KMS-11 (cell line): ENCODE data around the gene ZNF697.
A peak's percentile ranks its signal among the peaks of the same experiment; 100 is the strongest.

Experiments used
- H2AFZ ChIP-seq: fragments of 200-600 bp; sonication (generic); 2 replicates; pipeline ENCODE4 v1.6.1; 2016; ENCODE audit warnings: antibody characterized with exemption, mixed run types, low read depth
- H3K27ac ChIP-seq: fragments of 200-600 bp; sonication (generic); 2 replicates; pipeline ENCODE4 v1.6.1; 2016; ENCODE audit warnings: mild to moderate bottlenecking, mixed run types
- H3K27me3 ChIP-seq: fragments of 200-600 bp; sonication (generic); 2 replicates; pipeline ENCODE4 v1.6.1; 2017; ENCODE audit warnings: mild to moderate bottlenecking, low read depth, mixed run types, moderate library complexity; ENCODE audit not compliant: insufficient read depth
- H3K36me3 ChIP-seq: fragments of 200-600 bp; sonication (generic); 2 replicates; pipeline ENCODE4 v1.6.1; 2017; ENCODE audit warnings: mild to moderate bottlenecking, mixed run types; ENCODE audit not compliant: insufficient read depth
- H3K4me1 ChIP-seq: fragments of 200-600 bp; sonication (generic); 2 replicates; pipeline ENCODE4 v1.6.1; 2016; ENCODE audit warnings: mild to moderate bottlenecking, low read depth, mixed run types; ENCODE audit not compliant: poor library complexity, severe bottlenecking
- H3K4me2 ChIP-seq: fragments of 200-600 bp; sonication (generic); 2 replicates; pipeline ENCODE4 v1.7.0; 2016; ENCODE audit warnings: mild to moderate bottlenecking, mixed run types
- H3K4me3 ChIP-seq: fragments of 200-600 bp; sonication (generic); IDR thresholded peaks from 2 replicates; pipeline ENCODE4 v1.6.1; 2017; ENCODE audit warnings: low read depth, low read length, mixed read lengths; ENCODE audit not compliant: insufficient read depth
- H3K79me2 ChIP-seq: fragments of 200-600 bp; sonication (generic); 2 replicates; pipeline ENCODE4 v1.6.1; 2016; ENCODE audit warnings: low read depth, mixed run types; ENCODE audit not compliant: insufficient read depth
- H3K9ac ChIP-seq: fragments of 200-600 bp; sonication (generic); 2 replicates; pipeline ENCODE4 v1.6.1; 2016; ENCODE audit warnings: mild to moderate bottlenecking, mixed run types
- H4K20me1 ChIP-seq: fragments of 200-600 bp; sonication (generic); 2 replicates; pipeline ENCODE4 v1.6.1; 2016; ENCODE audit warnings: mild to moderate bottlenecking, mixed run types; ENCODE audit not compliant: insufficient read depth
- TF ChIP-seq, protein P1 (sequence below): fragments of 200-600 bp; sonication (generic); conservative IDR thresholded peaks from 2 replicates; pipeline ENCODE4 v1.6.1; 2017; ENCODE audit warnings: low read depth, mild to moderate bottlenecking, antibody characterized with exemption, low read length, moderate library complexity, mixed read lengths

The ZNF697 gene

DNA sequence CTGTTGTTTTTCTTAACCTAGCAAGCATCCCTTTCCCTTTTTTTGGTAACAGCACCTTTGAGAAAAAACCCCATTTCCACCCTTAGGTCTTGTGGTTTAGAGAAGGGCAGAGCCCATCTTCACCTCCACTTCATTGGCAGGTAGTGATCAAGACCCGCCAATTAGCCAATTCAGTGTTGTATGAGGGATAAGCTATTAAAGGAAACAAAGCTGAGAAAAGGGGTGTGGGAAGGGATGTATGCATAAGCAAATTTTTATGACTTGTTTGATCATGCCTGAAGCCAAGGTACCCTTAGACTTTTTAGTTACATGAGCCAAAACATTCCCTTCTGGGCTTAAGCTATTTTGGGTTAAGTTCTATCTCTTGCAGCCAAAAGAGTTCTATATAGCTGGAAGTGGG, 3.6 kb upstream of the ZNF697 start:
- no peak overlapping the region for H3K27ac ChIP-seq
- no peak overlapping the region for H2AFZ ChIP-seq
- no peaks in the 10 kb centered on the region for H3K36me3 ChIP-seq
- H4K20me1 ChIP-seq = no peaks in the 10 kb centered on the region
- TF ChIP-seq, protein P1, sequence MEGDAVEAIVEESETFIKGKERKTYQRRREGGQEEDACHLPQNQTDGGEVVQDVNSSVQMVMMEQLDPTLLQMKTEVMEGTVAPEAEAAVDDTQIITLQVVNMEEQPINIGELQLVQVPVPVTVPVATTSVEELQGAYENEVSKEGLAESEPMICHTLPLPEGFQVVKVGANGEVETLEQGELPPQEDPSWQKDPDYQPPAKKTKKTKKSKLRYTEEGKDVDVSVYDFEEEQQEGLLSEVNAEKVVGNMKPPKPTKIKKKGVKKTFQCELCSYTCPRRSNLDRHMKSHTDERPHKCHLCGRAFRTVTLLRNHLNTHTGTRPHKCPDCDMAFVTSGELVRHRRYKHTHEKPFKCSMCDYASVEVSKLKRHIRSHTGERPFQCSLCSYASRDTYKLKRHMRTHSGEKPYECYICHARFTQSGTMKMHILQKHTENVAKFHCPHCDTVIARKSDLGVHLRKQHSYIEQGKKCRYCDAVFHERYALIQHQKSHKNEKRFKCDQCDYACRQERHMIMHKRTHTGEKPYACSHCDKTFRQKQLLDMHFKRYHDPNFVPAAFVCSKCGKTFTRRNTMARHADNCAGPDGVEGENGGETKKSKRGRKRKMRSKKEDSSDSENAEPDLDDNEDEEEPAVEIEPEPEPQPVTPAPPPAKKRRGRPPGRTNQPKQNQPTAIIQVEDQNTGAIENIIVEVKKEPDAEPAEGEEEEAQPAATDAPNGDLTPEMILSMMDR = no peak
- H3K4me3 ChIP-seq = no peak overlapping the region
- no peak overlapping the region for H3K9ac ChIP-seq
- no peaks in the 10 kb centered on the region for H3K27me3 ChIP-seq
- no peak overlapping the region for H3K4me2 ChIP-seq
- H3K4me1 ChIP-seq = peaks cover 2% of the 10 kb centered on the region
- H3K79me2 ChIP-seq = no peaks in the 10 kb centered on the region

DNA sequence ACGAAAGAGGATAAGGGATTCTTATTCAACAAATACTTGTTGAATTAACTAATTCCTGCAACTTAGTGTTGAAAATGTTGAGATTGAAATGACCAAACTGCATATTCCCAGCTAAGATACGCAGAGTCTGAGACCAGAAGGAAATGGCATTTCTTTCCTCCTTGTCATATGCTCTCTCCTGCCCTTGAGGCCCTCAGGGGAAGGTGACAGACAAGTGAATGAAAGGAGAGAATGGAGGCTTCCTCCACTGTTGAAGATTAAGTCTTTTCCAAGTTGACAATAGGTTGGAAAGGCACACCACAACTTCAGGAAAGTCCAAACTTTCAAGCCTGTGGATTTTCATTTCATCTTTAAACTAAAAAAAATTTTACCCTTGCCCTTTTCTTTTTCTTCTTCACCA, 3.1 kb upstream of the ZNF697 start:
- TF ChIP-seq, protein P1 = no peak
- Histone ChIP-seq H3K79me2 (no peaks in the 10 kb centered on the region), H3K4me3 (no peak overlapping the region), H3K36me3 (no peaks in the 10 kb centered on the region), H3K4me2 (no peak overlapping the region), H3K27me3 (no peaks in the 10 kb centered on the region), H3K27ac (no peak overlapping the region), H3K4me1 (no peaks in the 10 kb centered on the region), H4K20me1 (no peaks in the 10 kb centered on the region), H3K9ac (no peak overlapping the region), H2AFZ (no peak overlapping the region)

DNA sequence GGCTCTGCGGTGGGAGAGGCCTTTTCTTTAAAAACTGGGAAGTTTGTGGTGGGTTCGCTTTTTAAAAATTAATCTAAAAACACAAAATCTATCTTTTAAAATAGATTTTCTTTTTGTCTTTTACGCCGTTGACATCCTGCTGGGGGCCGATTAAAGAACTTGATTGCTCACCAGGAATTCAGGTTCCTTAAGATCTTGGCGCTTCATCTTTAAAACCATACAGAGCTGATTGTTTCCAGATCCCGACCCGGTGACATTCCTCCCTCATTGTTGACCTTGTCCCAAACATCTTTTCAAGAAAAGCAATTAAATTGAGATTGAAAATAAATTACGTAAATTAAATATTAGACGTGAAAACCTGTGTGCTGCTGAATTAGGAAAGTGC, 546 bp upstream of the ZNF697 start:
- H3K4me3 ChIP-seq = no peak overlapping the region
- TF ChIP-seq, protein P1 = no peak
- no peaks in the 10 kb centered on the region for H4K20me1 ChIP-seq
- H3K4me1 ChIP-seq = no peaks in the 10 kb centered on the region
- peak overlapping the region; percentile 37; the same call in 1 of the 2 replicates for H3K9ac ChIP-seq
- no peak overlapping the region for H3K27ac ChIP-seq
- H2AFZ ChIP-seq = peak overlapping the region; percentile 75
- no peaks in the 10 kb centered on the region for H3K36me3 ChIP-seq
- H3K79me2 ChIP-seq = no peaks in the 10 kb centered on the region
- no peaks in the 10 kb centered on the region for H3K27me3 ChIP-seq
- peak overlapping the region; percentile 23 for H3K4me2 ChIP-seq

DNA sequence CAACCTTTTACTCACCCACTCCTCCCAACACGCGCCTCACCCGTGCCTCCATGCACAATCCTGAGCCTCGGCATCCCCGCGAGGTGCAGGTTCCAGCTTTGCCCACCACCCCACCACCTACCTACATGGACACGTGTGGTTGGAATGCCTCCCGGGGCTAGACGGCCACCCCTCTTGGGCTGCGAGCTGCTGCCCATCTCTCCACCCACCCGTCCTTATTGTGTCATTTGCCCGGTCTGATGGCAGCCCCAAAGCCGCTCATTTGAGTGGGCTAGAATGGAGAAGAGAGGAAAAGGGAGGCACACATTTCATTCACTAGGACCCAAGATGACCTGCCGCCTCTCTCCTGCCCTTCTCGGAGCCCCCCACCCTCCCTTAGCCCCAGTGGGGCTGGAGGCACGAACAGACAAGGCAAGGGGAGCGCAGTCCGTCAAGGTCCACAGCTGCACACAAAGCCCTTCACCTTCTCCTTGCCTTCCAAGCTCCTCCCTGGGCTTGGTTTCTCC, 785 bp downstream of the ZNF697 start:
- Histone ChIP-seq H3K4me1 (no peaks in the 10 kb centered on the region), H3K4me2 (peak overlapping the region; percentile 66; the same call in 1 of the 2 replicates), H4K20me1 (no peaks in the 10 kb centered on the region), H3K79me2 (no peaks in the 10 kb centered on the region), H3K27me3 (no peaks in the 10 kb centered on the region), H2AFZ (peak overlapping the region; percentile 75), H3K9ac (peak overlapping the region; percentile 37; the same call in 1 of the 2 replicates), H3K36me3 (no peaks in the 10 kb centered on the region), H3K27ac (no peak overlapping the region), H3K4me3 (no peak overlapping the region)
- TF ChIP-seq, protein P1 = no peak
